WERI-Rb-1 (cell line): ENCODE data around the gene MUC5B.

ENCODE experiments used
- DNase-seq: peaks from one replicate; pipeline ENCODE4 v3.0.0-alpha.2; 2020
- H3K27ac ChIP-seq: fragments of 250-450 bp; sonication (Bioruptor Pico); 2 replicates; pipeline ENCODE4 v1.5.1; 2020; ENCODE audit warnings: mild to moderate bottlenecking, moderate library complexity
- H3K27me3 ChIP-seq: fragments of 250-450 bp; sonication (Bioruptor Pico); 2 replicates; pipeline ENCODE4 v1.5.1; 2021; ENCODE audit warnings: mild to moderate bottlenecking, low read depth, moderate library complexity; ENCODE audit not compliant: insufficient read depth, severe bottlenecking
- H3K36me3 ChIP-seq: fragments of 250-450 bp; sonication (Bioruptor Pico); 2 replicates; pipeline ENCODE4 v1.5.1; 2020; ENCODE audit warnings: mild to moderate bottlenecking, moderate library complexity
- H3K4me3 ChIP-seq: 2 replicates; pipeline ENCODE4 v1.5.1; 2011; ENCODE audit warnings: low read depth, mild to moderate bottlenecking, control low read depth, low read length
- H3K9me3 ChIP-seq: fragments of 250-450 bp; sonication (Bioruptor Pico); 2 replicates; pipeline ENCODE4 v1.5.1; 2021; ENCODE audit warnings: mild to moderate bottlenecking, moderate library complexity; ENCODE audit not compliant: severe bottlenecking
- TF ChIP-seq, protein P1 (sequence below): IDR thresholded peaks from 2 replicates; pipeline ENCODE4 v1.5.1; 2011; ENCODE audit warnings: low read depth, mild to moderate bottlenecking, control low read depth, inconsistent platforms, low read length

Gene MUC5B

DNA sequence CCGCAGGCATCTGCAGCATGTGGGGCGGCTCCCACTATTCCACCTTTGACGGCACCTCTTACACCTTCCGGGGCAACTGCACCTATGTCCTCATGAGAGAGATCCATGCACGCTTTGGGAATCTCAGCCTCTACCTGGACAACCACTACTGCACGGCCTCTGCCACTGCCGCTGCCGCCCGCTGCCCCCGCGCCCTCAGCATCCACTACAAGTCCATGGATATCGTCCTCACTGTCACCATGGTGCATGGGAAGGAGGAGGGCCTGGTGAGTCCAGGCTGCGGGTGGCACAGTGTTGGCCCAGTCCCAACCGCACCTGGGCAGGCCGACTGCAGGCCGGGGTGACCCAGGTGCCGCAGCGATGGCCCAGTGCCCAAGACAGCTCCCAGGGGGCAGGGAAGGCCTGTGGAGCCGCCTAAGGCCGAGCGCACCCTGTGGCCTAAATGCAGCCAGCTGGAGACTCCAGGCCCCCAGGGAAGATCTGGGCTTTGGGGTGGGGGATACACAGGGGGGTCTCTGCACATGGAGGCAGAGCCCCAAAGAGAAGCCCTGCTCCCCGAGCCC, 31.3 kb downstream of the MUC5B start:
- no peak for DNase-seq
- no peak overlapping the region for H3K4me3 ChIP-seq
- no peaks in the 10 kb centered on the region for H3K36me3 ChIP-seq
- H3K9me3 ChIP-seq = no peaks in the 10 kb centered on the region
- TF ChIP-seq, protein P1, sequence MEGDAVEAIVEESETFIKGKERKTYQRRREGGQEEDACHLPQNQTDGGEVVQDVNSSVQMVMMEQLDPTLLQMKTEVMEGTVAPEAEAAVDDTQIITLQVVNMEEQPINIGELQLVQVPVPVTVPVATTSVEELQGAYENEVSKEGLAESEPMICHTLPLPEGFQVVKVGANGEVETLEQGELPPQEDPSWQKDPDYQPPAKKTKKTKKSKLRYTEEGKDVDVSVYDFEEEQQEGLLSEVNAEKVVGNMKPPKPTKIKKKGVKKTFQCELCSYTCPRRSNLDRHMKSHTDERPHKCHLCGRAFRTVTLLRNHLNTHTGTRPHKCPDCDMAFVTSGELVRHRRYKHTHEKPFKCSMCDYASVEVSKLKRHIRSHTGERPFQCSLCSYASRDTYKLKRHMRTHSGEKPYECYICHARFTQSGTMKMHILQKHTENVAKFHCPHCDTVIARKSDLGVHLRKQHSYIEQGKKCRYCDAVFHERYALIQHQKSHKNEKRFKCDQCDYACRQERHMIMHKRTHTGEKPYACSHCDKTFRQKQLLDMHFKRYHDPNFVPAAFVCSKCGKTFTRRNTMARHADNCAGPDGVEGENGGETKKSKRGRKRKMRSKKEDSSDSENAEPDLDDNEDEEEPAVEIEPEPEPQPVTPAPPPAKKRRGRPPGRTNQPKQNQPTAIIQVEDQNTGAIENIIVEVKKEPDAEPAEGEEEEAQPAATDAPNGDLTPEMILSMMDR = no peak
- no peak overlapping the region for H3K27ac ChIP-seq
- no peaks in the 10 kb centered on the region for H3K27me3 ChIP-seq

DNA sequence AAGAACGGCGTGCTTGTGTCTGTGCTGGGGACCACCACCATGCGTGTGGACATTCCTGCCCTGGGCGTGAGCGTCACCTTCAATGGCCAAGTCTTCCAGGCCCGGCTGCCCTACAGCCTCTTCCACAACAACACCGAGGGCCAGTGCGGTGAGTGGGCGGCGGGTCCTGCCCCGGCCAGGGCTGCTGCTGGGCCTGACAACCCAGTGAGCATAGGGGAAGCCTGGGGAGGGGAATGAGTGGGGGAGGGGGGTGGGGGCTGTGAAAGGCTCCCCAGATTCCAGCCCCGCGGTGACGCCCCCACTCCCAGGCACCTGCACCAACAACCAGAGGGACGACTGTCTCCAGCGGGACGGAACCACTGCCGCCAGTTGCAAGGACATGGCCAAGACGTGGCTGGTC, 31.9 kb downstream of the MUC5B start:
- TF ChIP-seq, protein P1 = no peak
- Histone ChIP-seq H3K4me3 (no peak overlapping the region), H3K27ac (no peak overlapping the region), H3K36me3 (no peaks in the 10 kb centered on the region), H3K27me3 (no peaks in the 10 kb centered on the region), H3K9me3 (no peaks in the 10 kb centered on the region)
- DNase-seq = no peak

DNA sequence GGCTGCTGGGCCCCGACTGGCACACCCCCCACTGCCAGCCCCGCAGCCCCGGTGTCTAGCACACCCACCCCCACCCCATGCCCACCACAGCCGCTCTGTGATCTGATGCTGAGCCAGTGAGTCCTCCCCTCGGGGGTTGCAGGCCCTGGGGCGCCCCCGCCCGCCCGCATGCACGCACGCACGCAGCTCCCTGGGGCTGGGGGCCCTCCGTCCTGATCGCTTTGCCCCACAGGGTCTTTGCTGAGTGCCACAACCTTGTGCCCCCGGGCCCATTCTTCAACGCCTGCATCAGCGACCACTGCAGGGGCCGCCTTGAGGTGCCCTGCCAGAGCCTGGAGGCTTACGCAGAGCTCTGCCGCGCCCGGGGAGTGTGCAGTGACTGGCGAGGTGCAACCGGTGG, 32.3 kb downstream of the MUC5B start:
- Histone ChIP-seq H3K4me3 (no peak overlapping the region), H3K9me3 (no peaks in the 10 kb centered on the region), H3K27me3 (no peaks in the 10 kb centered on the region), H3K27ac (no peak overlapping the region), H3K36me3 (no peaks in the 10 kb centered on the region)
- no peak for DNase-seq
- TF ChIP-seq, protein P1 = no peak

DNA sequence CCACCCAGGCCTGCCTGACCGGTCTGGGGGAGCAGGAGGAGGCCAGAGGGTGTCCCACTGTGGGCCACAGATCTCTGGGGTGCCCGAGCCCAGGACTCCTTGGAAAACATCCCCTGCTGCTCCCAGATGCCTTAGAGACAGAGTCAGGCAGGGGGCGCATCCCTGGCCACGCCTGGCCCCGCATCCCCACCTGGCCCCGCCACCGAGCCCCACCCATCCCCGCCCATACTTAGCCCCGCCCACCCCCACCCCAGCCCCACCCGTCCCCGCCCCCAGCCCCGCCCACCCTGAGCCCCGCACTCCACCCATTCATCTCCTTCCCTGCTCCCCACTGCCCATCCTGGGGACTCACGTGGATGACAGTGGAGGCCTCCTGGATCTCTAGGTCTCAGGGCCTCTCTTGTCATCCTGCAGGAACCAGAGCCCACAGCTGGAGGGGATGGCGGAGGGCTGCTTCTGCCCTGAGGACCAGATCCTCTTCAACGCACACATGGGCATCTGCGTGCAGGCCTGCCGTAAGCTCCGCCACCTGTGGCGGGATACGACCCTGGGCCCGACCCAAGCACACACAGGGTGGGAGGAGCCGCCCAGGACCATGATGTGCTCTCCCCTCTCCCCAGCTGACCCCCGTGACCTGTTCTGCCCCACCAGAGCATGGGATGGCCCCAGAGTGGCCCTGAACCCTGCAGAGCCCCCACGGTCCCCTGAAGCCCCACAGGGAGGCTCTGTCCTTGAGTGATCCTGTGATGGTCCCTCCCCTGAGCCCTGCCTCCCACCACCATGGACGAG, 33.6 kb downstream of the MUC5B start:
- H3K4me3 ChIP-seq = no peak overlapping the region
- H3K27me3 ChIP-seq = no peaks in the 10 kb centered on the region
- DNase-seq = no peak
- no peak overlapping the region for H3K27ac ChIP-seq
- TF ChIP-seq, protein P1 = no peak
- no peaks in the 10 kb centered on the region for H3K9me3 ChIP-seq
- H3K36me3 ChIP-seq = no peaks in the 10 kb centered on the region

DNA sequence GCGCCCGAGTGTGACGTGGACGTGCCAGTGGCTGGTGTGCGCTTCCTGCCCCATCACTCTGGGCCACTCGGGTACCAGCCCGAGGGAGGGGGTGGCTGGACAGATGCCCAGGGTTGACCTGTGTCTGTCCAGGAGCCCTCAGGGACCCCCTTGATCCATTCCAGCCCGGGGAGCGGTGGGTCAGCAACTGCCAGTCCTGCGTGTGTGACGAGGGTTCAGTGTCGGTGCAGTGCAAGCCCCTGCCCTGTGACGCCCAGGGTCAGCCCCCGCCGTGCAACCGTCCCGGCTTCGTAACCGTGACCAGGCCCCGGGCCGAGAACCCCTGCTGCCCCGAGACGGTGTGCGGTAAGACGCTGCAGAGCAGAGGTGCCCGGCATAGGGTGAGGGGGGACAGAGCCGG, 34.5 kb downstream of the MUC5B start:
- Histone ChIP-seq H3K36me3 (no peaks in the 10 kb centered on the region), H3K27ac (no peak overlapping the region), H3K27me3 (no peaks in the 10 kb centered on the region), H3K4me3 (no peak overlapping the region), H3K9me3 (no peaks in the 10 kb centered on the region)
- TF ChIP-seq, protein P1 = no peak
- DNase-seq = no peak
